22Rv1 (cell line): ENCODE measurements around the gene REC8.

Experiments
- ZFX ChIP-seq: fragments of 450-650 bp; IDR thresholded peaks from 2 replicates; pipeline ENCODE4 v1.6.1; 2017; ENCODE audit warnings: antibody characterized with exemption, borderline replicate concordance
- TF ChIP-seq, protein P1 (sequence below): fragments of 450-650 bp; IDR thresholded peaks from 2 replicates; pipeline ENCODE4 v1.5.1; 2017; ENCODE audit warnings: mild to moderate bottlenecking

GRCh38 chr14:24165785-24166184 is 6.1 kb upstream of the REC8 start:
- TF ChIP-seq ZFX, result no peak
- TF ChIP-seq, protein P1, sequence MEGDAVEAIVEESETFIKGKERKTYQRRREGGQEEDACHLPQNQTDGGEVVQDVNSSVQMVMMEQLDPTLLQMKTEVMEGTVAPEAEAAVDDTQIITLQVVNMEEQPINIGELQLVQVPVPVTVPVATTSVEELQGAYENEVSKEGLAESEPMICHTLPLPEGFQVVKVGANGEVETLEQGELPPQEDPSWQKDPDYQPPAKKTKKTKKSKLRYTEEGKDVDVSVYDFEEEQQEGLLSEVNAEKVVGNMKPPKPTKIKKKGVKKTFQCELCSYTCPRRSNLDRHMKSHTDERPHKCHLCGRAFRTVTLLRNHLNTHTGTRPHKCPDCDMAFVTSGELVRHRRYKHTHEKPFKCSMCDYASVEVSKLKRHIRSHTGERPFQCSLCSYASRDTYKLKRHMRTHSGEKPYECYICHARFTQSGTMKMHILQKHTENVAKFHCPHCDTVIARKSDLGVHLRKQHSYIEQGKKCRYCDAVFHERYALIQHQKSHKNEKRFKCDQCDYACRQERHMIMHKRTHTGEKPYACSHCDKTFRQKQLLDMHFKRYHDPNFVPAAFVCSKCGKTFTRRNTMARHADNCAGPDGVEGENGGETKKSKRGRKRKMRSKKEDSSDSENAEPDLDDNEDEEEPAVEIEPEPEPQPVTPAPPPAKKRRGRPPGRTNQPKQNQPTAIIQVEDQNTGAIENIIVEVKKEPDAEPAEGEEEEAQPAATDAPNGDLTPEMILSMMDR, result no peak
